ENCODE data around the gene ACTMAP.

The ACTMAP gene

GRCh38 chr19:40759352-40759751 is 9.1 kb upstream of the ACTMAP start:
- no peaks in the 10 kb centered on the region for H3K27me3 ChIP-seq (replicated peaks; ENCODE audit: insufficient read depth, low read length)
- no peak for DNase-seq
- no peaks in the 10 kb centered on the region for H3K9me2 ChIP-seq (replicated peaks; ENCODE audit: insufficient read depth, low read length)
- no peak overlapping the region for H2AFZ ChIP-seq (ENCODE audit: low read length)
- H4K20me1 ChIP-seq (ENCODE audit: insufficient read depth, low read length): peaks cover 32% of the 10 kb centered on the region
- no peak overlapping the region for H3K4me2 ChIP-seq (ENCODE audit: low read depth, low read length)
- H3K27ac ChIP-seq (ENCODE audit: low read length): no peak overlapping the region
- H3K79me2 ChIP-seq (ENCODE audit: low read length): peaks cover 68% of the 10 kb centered on the region
- no peak overlapping the region for H3K4me3 ChIP-seq (ENCODE audit: low read length)
- no peaks in the 10 kb centered on the region for H3F3A ChIP-seq (ENCODE audit: insufficient read depth, low read length)
- TF ChIP-seq, protein P1, sequence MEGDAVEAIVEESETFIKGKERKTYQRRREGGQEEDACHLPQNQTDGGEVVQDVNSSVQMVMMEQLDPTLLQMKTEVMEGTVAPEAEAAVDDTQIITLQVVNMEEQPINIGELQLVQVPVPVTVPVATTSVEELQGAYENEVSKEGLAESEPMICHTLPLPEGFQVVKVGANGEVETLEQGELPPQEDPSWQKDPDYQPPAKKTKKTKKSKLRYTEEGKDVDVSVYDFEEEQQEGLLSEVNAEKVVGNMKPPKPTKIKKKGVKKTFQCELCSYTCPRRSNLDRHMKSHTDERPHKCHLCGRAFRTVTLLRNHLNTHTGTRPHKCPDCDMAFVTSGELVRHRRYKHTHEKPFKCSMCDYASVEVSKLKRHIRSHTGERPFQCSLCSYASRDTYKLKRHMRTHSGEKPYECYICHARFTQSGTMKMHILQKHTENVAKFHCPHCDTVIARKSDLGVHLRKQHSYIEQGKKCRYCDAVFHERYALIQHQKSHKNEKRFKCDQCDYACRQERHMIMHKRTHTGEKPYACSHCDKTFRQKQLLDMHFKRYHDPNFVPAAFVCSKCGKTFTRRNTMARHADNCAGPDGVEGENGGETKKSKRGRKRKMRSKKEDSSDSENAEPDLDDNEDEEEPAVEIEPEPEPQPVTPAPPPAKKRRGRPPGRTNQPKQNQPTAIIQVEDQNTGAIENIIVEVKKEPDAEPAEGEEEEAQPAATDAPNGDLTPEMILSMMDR (IDR thresholded peaks at IDR 0.05; ENCODE audit: low read length): no peak
- TF ChIP-seq EZH2 (optimal IDR thresholded peaks at IDR 0.05; ENCODE audit: low read depth, low read length) (no peak), EZH2phosphoT487 (IDR thresholded peaks at IDR 0.05; ENCODE audit: low read length) (no peak)
- H3K36me3 ChIP-seq (replicated peaks; ENCODE audit: insufficient read depth, low read length): peaks cover 25% of the 10 kb centered on the region
- H3K9me3 ChIP-seq (replicated peaks; ENCODE audit: insufficient read depth, low read length): no peaks in the 10 kb centered on the region
- no peak overlapping the region for H3K9ac ChIP-seq (ENCODE audit: low read length)
- H3K4me1 ChIP-seq (ENCODE audit: low read length): no peaks in the 10 kb centered on the region

DNA sequence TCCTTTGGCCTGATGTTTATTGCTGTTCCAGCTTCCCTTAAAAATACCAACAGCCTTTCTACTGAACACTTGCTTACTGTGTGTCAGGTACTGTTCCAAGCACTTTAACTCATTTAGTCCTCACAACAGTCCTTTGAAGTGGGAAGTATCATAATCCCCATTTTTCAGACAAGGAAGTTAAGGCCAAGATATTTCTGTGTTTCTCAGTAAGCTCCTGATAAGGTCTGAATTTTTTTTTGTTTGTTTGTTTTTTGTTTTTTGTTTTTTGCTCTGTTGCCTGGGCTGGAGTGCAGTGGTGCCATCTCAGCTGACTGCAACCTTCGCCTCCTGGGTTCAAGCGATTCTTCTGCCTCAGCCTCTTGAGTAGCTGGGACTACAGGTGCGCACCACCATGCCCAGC is 8.2 kb upstream of the ACTMAP start:
- Histone ChIP-seq H3K9me3 (replicated peaks; ENCODE audit: insufficient read depth, low read length) (no peaks in the 10 kb centered on the region), H3F3A (ENCODE audit: insufficient read depth, low read length) (no peaks in the 10 kb centered on the region), H3K4me3 (ENCODE audit: low read length) (no peak overlapping the region), H3K27me3 (replicated peaks; ENCODE audit: insufficient read depth, low read length) (no peaks in the 10 kb centered on the region), H3K27ac (ENCODE audit: low read length) (no peak overlapping the region), H3K4me2 (ENCODE audit: low read depth, low read length) (no peak overlapping the region), H4K20me1 (ENCODE audit: insufficient read depth, low read length) (peaks cover 34% of the 10 kb centered on the region), H3K9ac (ENCODE audit: low read length) (no peak overlapping the region), H3K4me1 (ENCODE audit: low read length) (no peaks in the 10 kb centered on the region), H3K79me2 (ENCODE audit: low read length) (peaks cover 77% of the 10 kb centered on the region), H2AFZ (ENCODE audit: low read length) (no peak overlapping the region), H3K36me3 (replicated peaks; ENCODE audit: insufficient read depth, low read length) (peaks cover 17% of the 10 kb centered on the region), H3K9me2 (replicated peaks; ENCODE audit: insufficient read depth, low read length) (no peaks in the 10 kb centered on the region)
- no peak for DNase-seq
- TF ChIP-seq, protein P1 (IDR thresholded peaks at IDR 0.05; ENCODE audit: low read length): no peak
- TF ChIP-seq EZH2 (optimal IDR thresholded peaks at IDR 0.05; ENCODE audit: low read depth, low read length): no peak
- no peak for TF ChIP-seq EZH2phosphoT487 (IDR thresholded peaks at IDR 0.05; ENCODE audit: low read length)

GRCh38 chr19:40756502-40757110 is 6.3 kb upstream of the ACTMAP start:
- TF ChIP-seq, protein P1 (IDR thresholded peaks at IDR 0.05; ENCODE audit: low read length): no peak
- no peak for TF ChIP-seq EZH2phosphoT487 (IDR thresholded peaks at IDR 0.05; ENCODE audit: low read length)
- TF ChIP-seq EZH2 (optimal IDR thresholded peaks at IDR 0.05; ENCODE audit: low read depth, low read length): no peak
- H3K27me3 ChIP-seq (replicated peaks; ENCODE audit: insufficient read depth, low read length): no peaks in the 10 kb centered on the region
- peaks cover 32% of the 10 kb centered on the region for H4K20me1 ChIP-seq (ENCODE audit: insufficient read depth, low read length)
- peaks cover 2% of the 10 kb centered on the region for H3F3A ChIP-seq (ENCODE audit: insufficient read depth, low read length)
- 0 out of 2 replicates have a peak, but pooled peaks cover 5% of the 10 kb centered on the region for H3K4me1 ChIP-seq (ENCODE audit: low read length)
- H3K9me3 ChIP-seq (replicated peaks; ENCODE audit: insufficient read depth, low read length): no peaks in the 10 kb centered on the region
- DNase-seq: no peak
- H3K4me2 ChIP-seq (ENCODE audit: low read depth, low read length): no peak overlapping the region
- no peak overlapping the region for H3K27ac ChIP-seq (ENCODE audit: low read length)
- no peak overlapping the region for H2AFZ ChIP-seq (ENCODE audit: low read length)
- peaks cover 10% of the 10 kb centered on the region for H3K36me3 ChIP-seq (replicated peaks; ENCODE audit: insufficient read depth, low read length)
- H3K4me3 ChIP-seq (ENCODE audit: low read length): no peak overlapping the region
- H3K9me2 ChIP-seq (replicated peaks; ENCODE audit: insufficient read depth, low read length): no peaks in the 10 kb centered on the region
- peaks cover 81% of the 10 kb centered on the region for H3K79me2 ChIP-seq (ENCODE audit: low read length)
- H3K9ac ChIP-seq (ENCODE audit: low read length): no peak overlapping the region
